Peyer's patch (tissue), 4 donors: Measurements from ENCODE around the gene AFTPH. TPM values are rescaled to one million over a fixed set of nuclear protein-coding genes. Genes with fewer than 3 reads are reported as not detected.

ENCODE experiments used
- DNase-seq, 3 donors: peaks; one replicate each; pipeline ENCODE4 v3.0.0-alpha.2; 2017 to 2019
- H3K27ac ChIP-seq, 4 donors: fragments of 200-600 bp; sonication (generic); one replicate each; pipeline ENCODE4 v1.5.1; 2016 to 2019
- H3K27me3 ChIP-seq, 2 donors: fragments of 200-600 bp; sonication (generic); one replicate each; pipeline ENCODE4 v1.5.1; 2019
- H3K36me3 ChIP-seq, 3 donors: fragments of 200-600 bp; sonication (generic); one replicate each; pipeline ENCODE4 v1.5.1; 2016 to 2019
- H3K4me1 ChIP-seq, 4 donors: fragments of 200-600 bp; sonication (generic); one replicate each; pipeline ENCODE4 v1.5.1; 2016 to 2019
- H3K4me3 ChIP-seq, 4 donors: fragments of 200-600 bp; sonication (generic); 1 replicate in 3 of 4; 2 replicates in 1 of 4; pipeline ENCODE4 v1.5.1; 2016 to 2019; ENCODE audit warnings: mild to moderate bottlenecking in 1 of 4
- H3K9me3 ChIP-seq, 4 donors: fragments of 200-600 bp; sonication (generic); one replicate each; pipeline ENCODE4 v1.5.1; 2016 to 2019; ENCODE audit warnings: mild to moderate bottlenecking in 1 of 4
- CTCF ChIP-seq, 6 experiments: fragments of 450-650 bp in 4 of 6; fragments of 200-600 bp in 2 of 6; sonication (generic) in 1 of 6; IDR thresholded peaks; one replicate each; pipeline ENCODE4 v1.5.1; 2017 to 2019; ENCODE audit warnings: antibody characterized with exemption in 6 of 6, mild to moderate bottlenecking in 3 of 6, moderate library complexity in 1 of 6
- POLR2A ChIP-seq, 2 donors: fragments of 450-650 bp; IDR thresholded peaks; one replicate each; pipeline ENCODE4 v1.5.1; 2017; ENCODE audit warnings: antibody characterized with exemption in 2 of 2, mild to moderate bottlenecking in 2 of 2, moderate library complexity in 2 of 2
- total RNA-seq, 4 donors: library from RNA; depleted of rRNA; stranded (reverse); fragments of >200 nt; gene quantifications; one replicate each; pipeline ENCODE4 v1.1.0, GENCODE V29; 2016

The AFTPH gene
- total RNA-seq, 4 donors from 2014 or later = 41.7 to 79.0 (median 69.3) TPM

DNA sequence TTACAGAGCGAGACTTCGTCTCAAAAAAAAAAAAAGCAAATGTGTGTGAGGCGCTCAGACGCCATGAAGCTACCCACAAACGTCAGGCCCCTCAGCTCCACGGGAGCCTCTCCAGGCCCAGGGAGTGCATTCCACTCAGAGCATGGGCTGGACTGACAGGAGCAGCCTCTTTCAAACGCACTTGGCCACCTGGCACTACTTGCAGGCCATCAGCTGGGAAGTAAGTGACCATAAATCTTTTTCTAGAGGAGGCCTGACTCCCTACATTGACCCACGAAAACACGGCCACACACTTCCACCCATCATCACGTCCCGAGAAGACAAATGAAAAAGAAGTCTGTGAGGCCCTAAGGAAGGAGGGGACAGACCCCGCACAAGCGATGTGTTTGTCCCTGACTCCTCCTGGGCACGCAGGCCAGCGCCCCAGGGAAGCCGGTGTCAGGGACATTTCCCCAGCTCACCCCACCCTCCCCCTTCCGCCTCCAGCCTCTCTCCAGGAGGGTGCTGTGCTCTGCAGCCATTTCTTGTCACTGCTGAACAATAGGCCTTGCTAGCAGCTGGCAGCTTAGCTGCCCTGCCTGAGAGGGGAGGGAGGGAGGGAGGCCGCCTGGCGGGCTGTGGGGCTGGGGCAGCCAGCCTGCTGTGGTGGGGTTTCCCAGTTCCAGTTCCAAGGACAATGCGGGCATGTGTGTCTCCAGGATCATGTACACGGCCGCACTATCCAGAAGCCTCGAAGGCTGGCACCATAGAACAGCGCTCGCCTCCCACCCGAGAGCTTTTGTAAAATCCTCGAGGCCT lies 103.0 kb downstream of the AFTPH start:
- Histone ChIP-seq H3K27ac (no peak overlapping the region), H3K36me3 (peaks cover 0 to 7% (median 0%) of the 10 kb centered on the region in 3 donors), H3K27me3 (no peaks in the 10 kb centered on the region), H3K9me3 (no peaks in the 10 kb centered on the region), H3K4me1 (no peaks in the 10 kb centered on the region), H3K4me3 (no peak overlapping the region)
- TF ChIP-seq CTCF (IDR thresholded peaks at IDR 0.05) = no peak
- no peak for TF ChIP-seq POLR2A (IDR thresholded peaks at IDR 0.05)
- peak in 1 of 3 donors; percentile 11 for DNase-seq

DNA sequence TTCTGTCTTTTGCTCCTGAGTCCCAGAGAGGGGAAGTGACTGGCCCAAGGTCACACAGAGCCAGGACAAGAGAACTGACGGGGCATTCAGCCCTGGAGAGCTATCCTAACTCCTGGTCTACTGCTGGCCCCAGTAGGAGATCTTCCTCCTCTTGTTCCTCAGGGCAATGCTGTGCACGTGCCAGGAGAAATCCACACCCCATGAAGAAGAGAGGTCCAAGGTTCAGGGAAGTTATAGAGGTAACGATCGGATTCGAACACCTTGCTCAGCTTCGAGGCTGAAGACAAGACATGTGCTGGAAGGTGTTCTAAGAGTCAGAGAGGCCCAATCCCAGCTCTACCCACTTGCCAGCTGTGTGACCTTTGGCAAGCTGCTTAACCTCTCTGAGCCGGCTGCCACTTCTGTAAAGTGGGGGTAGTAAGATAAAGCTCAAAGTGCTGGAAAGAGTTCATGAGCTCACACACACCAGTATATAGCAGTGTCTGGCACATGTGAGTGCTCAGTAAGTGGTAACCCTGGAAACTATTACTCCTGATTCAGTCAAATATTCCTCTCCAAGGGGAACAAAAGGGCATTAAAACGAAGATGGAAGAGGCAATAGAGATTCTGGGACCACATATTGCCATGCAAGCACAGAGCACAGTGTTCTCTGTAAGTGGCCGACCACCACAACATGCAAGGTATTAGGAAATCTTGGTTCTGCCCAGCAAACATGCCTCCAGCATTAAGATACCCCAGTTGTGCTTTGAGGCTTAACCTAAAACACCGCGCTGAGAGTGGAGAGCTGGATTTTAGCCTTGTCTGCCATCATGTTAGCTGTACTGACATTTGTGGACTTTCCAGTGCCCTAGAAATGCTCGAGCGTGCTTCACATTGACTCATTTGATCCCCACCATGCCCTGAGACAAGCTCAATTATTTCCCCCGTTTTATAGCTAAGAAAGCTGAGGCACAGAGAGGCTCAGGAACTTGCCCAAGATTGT lies 104.0 kb downstream of the AFTPH start:
- peak in 1 of 3 donors; percentile 47 for DNase-seq
- Histone ChIP-seq H3K4me1 (no peaks in the 10 kb centered on the region), H3K36me3 (peaks cover 0 to 7% (median 0%) of the 10 kb centered on the region in 3 donors), H3K9me3 (no peaks in the 10 kb centered on the region), H3K4me3 (no peak overlapping the region), H3K27me3 (no peaks in the 10 kb centered on the region), H3K27ac (no peak overlapping the region)
- TF ChIP-seq CTCF (IDR thresholded peaks at IDR 0.05) = no peak
- no peak for TF ChIP-seq POLR2A (IDR thresholded peaks at IDR 0.05)

DNA sequence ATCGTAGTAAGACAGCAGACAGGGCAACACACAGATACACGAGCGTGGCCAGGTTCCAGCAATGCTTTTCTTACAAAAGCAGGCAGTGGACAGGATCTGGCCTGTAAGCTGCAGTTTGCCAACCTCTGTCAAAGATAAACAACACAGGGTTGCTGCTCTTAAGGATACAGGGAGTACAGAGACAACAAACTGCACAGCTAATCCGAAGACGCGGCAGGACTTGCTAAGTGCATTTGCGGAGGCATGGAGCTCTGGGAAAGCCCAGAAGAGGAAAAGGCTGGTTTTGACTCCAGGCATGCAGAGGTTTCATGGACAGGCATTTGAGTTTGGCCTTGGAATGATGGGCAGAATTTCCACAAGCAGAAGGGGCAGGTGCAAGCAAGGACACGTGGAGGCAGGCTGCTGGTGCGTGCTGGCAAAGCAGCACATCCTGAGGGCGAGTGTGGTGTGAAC lies 105.2 kb downstream of the AFTPH start:
- TF ChIP-seq POLR2A (IDR thresholded peaks at IDR 0.05) (no peak), CTCF (IDR thresholded peaks at IDR 0.05) (no peak)
- Histone ChIP-seq H3K27me3 (no peaks in the 10 kb centered on the region), H3K4me1 (no peaks in the 10 kb centered on the region), H3K36me3 (peaks cover 0 to 19% (median 0%) of the 10 kb centered on the region in 3 donors), H3K4me3 (no peak overlapping the region), H3K27ac (no peak overlapping the region), H3K9me3 (no peaks in the 10 kb centered on the region)
- DNase-seq = peak in 2 of 3 donors; percentile 6 to 25

- Histone ChIP-seq H3K9me3 (no peaks in the 10 kb centered on the region), H3K36me3 (peaks cover 0 to 24% (median 0%) of the 10 kb centered on the region in 3 donors), H3K4me3 (no peak overlapping the region), H3K27ac (no peak overlapping the region), H3K27me3 (no peaks in the 10 kb centered on the region), H3K4me1 (peaks cover 0 to 2% (median 0%) of the 10 kb centered on the region in 4 donors)
- no peak for TF ChIP-seq CTCF (IDR thresholded peaks at IDR 0.05)
- TF ChIP-seq POLR2A (IDR thresholded peaks at IDR 0.05) = no peak
- peak in 1 of 3 donors; percentile 3 for DNase-seq
These were observed 105.7 kb downstream of the AFTPH start for GRCh38 chr2:64629875-64630274.

DNA sequence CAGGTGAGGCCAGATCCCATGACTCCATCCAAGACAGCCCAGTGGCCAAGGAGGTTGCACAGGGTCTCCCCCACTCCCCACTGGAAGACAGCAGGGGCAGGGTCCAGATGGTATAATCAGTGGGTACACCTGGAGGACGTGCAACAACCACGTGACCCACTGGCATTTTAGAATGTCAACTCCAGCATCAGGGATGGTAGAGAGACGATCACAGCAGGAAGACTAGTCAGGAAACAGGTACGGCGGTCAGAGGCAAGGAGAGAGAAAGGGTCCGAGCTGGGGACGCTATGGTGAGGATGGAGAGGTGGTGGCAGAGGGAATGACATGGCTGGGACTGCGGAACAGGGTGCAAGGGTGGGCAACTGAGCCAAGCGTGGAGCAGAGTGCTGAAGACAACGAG lies 106.6 kb downstream of the AFTPH start:
- Histone ChIP-seq H3K36me3 (peaks cover 0 to 33% (median 0%) of the 10 kb centered on the region in 3 donors), H3K27ac (no peak overlapping the region), H3K27me3 (no peaks in the 10 kb centered on the region), H3K4me3 (no peak overlapping the region), H3K9me3 (no peaks in the 10 kb centered on the region), H3K4me1 (peaks cover 0 to 10% (median 2%) of the 10 kb centered on the region in 4 donors)
- no peak for TF ChIP-seq CTCF (IDR thresholded peaks at IDR 0.05)
- TF ChIP-seq POLR2A (IDR thresholded peaks at IDR 0.05) = no peak
- peak in 1 of 3 donors; percentile 8 for DNase-seq
